ENCODE measurements around the gene SLC15A1.

Gene SLC15A1

GRCh38 chr13:98776644-98777043 is 24.2 kb upstream of the SLC15A1 start:
- in situ Hi-C loops (cut with HindIII; ENCODE audit: low sequenced_read_pairs) = no loop called here
- DNase-seq (ENCODE audit: low read depth, low spot score) = no peak
- TF ChIP-seq, protein P1, sequence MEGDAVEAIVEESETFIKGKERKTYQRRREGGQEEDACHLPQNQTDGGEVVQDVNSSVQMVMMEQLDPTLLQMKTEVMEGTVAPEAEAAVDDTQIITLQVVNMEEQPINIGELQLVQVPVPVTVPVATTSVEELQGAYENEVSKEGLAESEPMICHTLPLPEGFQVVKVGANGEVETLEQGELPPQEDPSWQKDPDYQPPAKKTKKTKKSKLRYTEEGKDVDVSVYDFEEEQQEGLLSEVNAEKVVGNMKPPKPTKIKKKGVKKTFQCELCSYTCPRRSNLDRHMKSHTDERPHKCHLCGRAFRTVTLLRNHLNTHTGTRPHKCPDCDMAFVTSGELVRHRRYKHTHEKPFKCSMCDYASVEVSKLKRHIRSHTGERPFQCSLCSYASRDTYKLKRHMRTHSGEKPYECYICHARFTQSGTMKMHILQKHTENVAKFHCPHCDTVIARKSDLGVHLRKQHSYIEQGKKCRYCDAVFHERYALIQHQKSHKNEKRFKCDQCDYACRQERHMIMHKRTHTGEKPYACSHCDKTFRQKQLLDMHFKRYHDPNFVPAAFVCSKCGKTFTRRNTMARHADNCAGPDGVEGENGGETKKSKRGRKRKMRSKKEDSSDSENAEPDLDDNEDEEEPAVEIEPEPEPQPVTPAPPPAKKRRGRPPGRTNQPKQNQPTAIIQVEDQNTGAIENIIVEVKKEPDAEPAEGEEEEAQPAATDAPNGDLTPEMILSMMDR (IDR thresholded peaks at IDR 0.05; ENCODE audit: low read depth, low read length) = no peak
- H3K4me3 ChIP-seq (ENCODE audit: low read depth, low read length) = no peak overlapping the region

GRCh38 chr13:98775844-98776598 is 23.5 kb upstream of the SLC15A1 start:
- in situ Hi-C loops (cut with HindIII; ENCODE audit: low sequenced_read_pairs) = no loop called here
- TF ChIP-seq, protein P1 (IDR thresholded peaks at IDR 0.05; ENCODE audit: low read depth, low read length) = no peak
- peak; percentile 62 for DNase-seq (ENCODE audit: low read depth, low spot score)
- no peak overlapping the region for H3K4me3 ChIP-seq (ENCODE audit: low read depth, low read length)

DNA sequence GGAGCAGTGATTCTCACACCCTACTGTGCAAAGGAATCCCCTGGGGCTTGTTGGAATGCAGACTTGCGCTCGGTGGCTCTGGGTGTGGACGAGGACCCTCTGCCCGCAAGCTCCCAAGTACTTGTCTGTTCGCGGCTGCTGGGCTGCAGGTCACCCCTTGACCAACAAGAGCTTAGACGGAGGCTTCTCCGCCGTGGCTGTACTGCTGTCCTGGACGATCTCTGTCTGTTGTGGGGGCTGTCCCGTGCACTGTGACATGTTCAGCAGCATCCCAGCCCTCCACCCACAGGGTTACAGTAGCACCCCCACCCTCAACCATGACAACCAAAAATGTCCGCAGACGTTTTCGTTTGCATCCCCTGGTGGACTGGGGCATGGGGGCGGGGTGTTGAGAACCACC is 22.9 kb upstream of the SLC15A1 start:
- in situ Hi-C loops (cut with HindIII; ENCODE audit: low sequenced_read_pairs) = no loop called here
- TF ChIP-seq, protein P1 (IDR thresholded peaks at IDR 0.05; ENCODE audit: low read depth, low read length) = no peak
- no peak overlapping the region for H3K4me3 ChIP-seq (ENCODE audit: low read depth, low read length)
- no peak for DNase-seq (ENCODE audit: low read depth, low spot score)

DNA sequence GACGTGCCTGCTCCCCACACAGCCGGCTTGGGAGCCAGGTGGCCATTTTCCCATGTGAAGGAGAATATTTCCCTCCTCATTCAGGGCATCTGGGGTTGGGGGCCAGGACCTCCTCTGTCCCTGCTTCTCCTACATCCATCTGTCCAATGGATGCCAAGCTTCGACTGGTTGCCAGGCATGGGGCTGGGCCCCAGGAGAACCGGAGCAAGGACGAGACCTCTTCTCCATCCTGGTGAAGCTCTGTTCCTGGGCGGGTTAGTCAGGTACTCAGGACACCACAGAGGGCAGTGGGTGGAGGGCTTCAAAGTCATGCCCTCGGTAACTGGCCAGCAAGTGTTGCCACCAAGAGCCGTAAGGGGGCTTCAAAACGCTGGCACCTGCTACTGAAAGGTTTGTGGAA is 22.3 kb upstream of the SLC15A1 start:
- TF ChIP-seq, protein P1 (IDR thresholded peaks at IDR 0.05; ENCODE audit: low read depth, low read length) = no peak
- in situ Hi-C loops (cut with HindIII; ENCODE audit: low sequenced_read_pairs) = no loop called here
- no peak for DNase-seq (ENCODE audit: low read depth, low spot score)
- no peak overlapping the region for H3K4me3 ChIP-seq (ENCODE audit: low read depth, low read length)

DNA sequence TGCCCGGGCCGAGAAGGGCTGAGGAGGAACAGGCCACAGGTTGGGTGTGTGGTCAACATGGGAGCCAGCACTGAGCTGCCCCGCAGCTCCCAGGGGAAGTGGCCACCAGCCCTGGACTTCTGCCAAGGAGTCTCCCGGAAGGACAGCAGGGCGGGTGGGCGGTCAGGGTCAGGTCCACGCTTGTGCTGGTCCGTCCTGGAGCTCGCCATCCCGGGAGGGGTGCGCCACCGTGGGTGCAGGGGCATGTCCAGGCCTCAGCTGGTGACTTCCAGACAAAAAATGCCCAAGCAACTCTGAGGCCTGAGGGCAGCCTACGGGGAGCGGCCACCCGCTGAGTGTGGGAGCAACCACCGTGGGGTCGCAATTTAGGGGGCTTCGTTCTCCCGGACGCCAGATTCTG is 21.4 kb upstream of the SLC15A1 start:
- in situ Hi-C loops (cut with HindIII; ENCODE audit: low sequenced_read_pairs) = no loop called here
- H3K4me3 ChIP-seq (ENCODE audit: low read depth, low read length) = no peak overlapping the region
- DNase-seq (ENCODE audit: low read depth, low spot score) = no peak
- TF ChIP-seq, protein P1 (IDR thresholded peaks at IDR 0.05; ENCODE audit: low read depth, low read length) = no peak

- no peak overlapping the region for H3K4me3 ChIP-seq (ENCODE audit: low read depth, low read length)
- TF ChIP-seq, protein P1 (IDR thresholded peaks at IDR 0.05; ENCODE audit: low read depth, low read length) = peak; percentile 5
- no peak for DNase-seq (ENCODE audit: low read depth, low spot score)
- in situ Hi-C loops (cut with HindIII; ENCODE audit: low sequenced_read_pairs) = no loop called here
Measured at GRCh38 chr13:98772794-98773452, 20.5 kb upstream of the SLC15A1 start.

Measured in astrocyte of the spinal cord (primary cell).